Neural progenitor cell (in vitro differentiated cells): ENCODE data around the gene STK32B. TPM values are rescaled to one million over a fixed set of nuclear protein-coding genes. Genes with fewer than 3 reads are reported as not detected.

Source experiments
- DNase-seq: peaks from one replicate; pipeline ENCODE4 v3.0.0-alpha.2; 2016; ENCODE audit warnings: low spot score
- H2AFZ ChIP-seq: fragments of 200-600 bp; sonication (generic); replicated peaks from 2 replicates; pipeline ENCODE4 v1.6.1; 2016; ENCODE audit warnings: antibody characterized with exemption
- H3F3A ChIP-seq: fragments of 200-600 bp; sonication (generic); 2 replicates; pipeline ENCODE4 v1.6.1; 2016; ENCODE audit warnings: antibody characterized with exemption, low read depth
- H3K27ac ChIP-seq: fragments of 200-600 bp; sonication (generic); 2 replicates; pipeline ENCODE4 v1.5.1; 2016; ENCODE audit warnings: mild to moderate bottlenecking
- H3K27me3 ChIP-seq: fragments of 200-600 bp; sonication (generic); 2 replicates; pipeline ENCODE4 v1.6.1; 2016; ENCODE audit warnings: mild to moderate bottlenecking, moderate library complexity
- H3K36me3 ChIP-seq: fragments of 200-600 bp; sonication (generic); 2 replicates; pipeline ENCODE4 v1.5.1; 2016
- H3K4me1 ChIP-seq: fragments of 200-600 bp; sonication (generic); 2 replicates; pipeline ENCODE4 v1.6.1; 2016; ENCODE audit warnings: mixed run types
- H3K4me2 ChIP-seq: fragments of 200-600 bp; sonication (generic); 2 replicates; pipeline ENCODE4 v1.6.1; 2016
- H3K4me3 ChIP-seq: fragments of 200-600 bp; sonication (generic); 2 replicates; pipeline ENCODE4 v1.5.1; 2016
- H3K79me2 ChIP-seq: fragments of 200-600 bp; sonication (generic); 2 replicates; pipeline ENCODE4 v1.6.1; 2016; ENCODE audit warnings: low read depth
- H3K9ac ChIP-seq: fragments of 200-600 bp; sonication (generic); 2 replicates; pipeline ENCODE4 v1.6.1; 2016
- H3K9me3 ChIP-seq: fragments of 200-600 bp; sonication (generic); 2 replicates; pipeline ENCODE4 v1.5.1; 2016; ENCODE audit warnings: low read depth
- H4K20me1 ChIP-seq: fragments of 200-600 bp; sonication (generic); 2 replicates; pipeline ENCODE4 v1.6.1; 2016; ENCODE audit warnings: low read depth
- H3K27ac Mint-ChIP-seq: 3 replicates; pipeline ENCODE4 v1.8.0; 2021; ENCODE audit warnings: mixed read lengths
- H3K27me3 Mint-ChIP-seq: 2 replicates; pipeline ENCODE4 v1.8.0; 2022; ENCODE audit warnings: low read depth, mild to moderate bottlenecking, inconsistent platforms, moderate library complexity, mixed read lengths; ENCODE audit not compliant: insufficient read depth
- H3K36me3 Mint-ChIP-seq: 3 replicates; pipeline ENCODE4 v1.8.0; 2021; ENCODE audit warnings: mixed read lengths
- H3K4me1 Mint-ChIP-seq: 3 replicates; pipeline ENCODE4 v1.8.0; 2021; ENCODE audit warnings: mixed read lengths
- H3K4me3 Mint-ChIP-seq: 3 replicates; pipeline ENCODE4 v1.8.0; 2021; ENCODE audit warnings: mild to moderate bottlenecking, moderate library complexity, mixed read lengths
- H3K9me3 Mint-ChIP-seq: 3 replicates; pipeline ENCODE4 v1.8.0; 2020; ENCODE audit warnings: mixed read lengths
- EZH2 ChIP-seq: fragments of 200-600 bp; sonication (generic); IDR thresholded peaks from 2 replicates; pipeline ENCODE4 v1.6.1; 2017; ENCODE audit warnings: antibody characterized with exemption, mild to moderate bottlenecking, moderate library complexity
- EZH2phosphoT487 ChIP-seq: fragments of 200-600 bp; sonication (generic); IDR thresholded peaks from 2 replicates; pipeline ENCODE4 v1.6.1; 2017; ENCODE audit warnings: antibody characterized with exemption
- total RNA-seq: library from RNA; depleted of rRNA; stranded (reverse); fragments of >200 nt; gene quantifications from 2 replicates; pipeline ENCODE4 v1.2.3, GENCODE V29; 2015; ENCODE audit warnings: low replicate concordance
- TF ChIP-seq, protein P1 (sequence below): fragments of 200-600 bp; sonication (generic); IDR thresholded peaks from 2 replicates; pipeline ENCODE4 v1.5.1; 2017; ENCODE audit warnings: antibody characterized with exemption, mild to moderate bottlenecking

The STK32B gene
- total RNA-seq, 1 donor from 2014 or later: 2.5 TPM

DNA sequence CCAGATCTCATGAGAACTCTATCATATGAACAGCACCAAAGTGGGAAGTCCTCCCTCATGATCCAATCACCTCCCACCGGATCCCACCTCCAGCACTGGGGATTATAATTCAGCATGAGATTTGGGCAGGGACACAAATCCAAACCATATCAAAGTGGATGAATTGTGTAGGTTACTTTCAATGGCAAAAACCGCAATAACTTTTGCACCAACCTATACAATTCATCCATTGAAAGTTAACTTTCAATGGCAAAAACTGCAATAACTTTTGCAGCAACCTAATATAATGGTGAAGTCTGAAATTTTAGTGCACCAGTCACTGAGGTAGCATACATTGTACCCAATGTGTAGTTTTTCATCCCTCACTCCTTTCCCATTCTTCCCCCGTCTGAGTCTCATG is 16.6 kb downstream of the STK32B start:
- TF ChIP-seq, protein P1, sequence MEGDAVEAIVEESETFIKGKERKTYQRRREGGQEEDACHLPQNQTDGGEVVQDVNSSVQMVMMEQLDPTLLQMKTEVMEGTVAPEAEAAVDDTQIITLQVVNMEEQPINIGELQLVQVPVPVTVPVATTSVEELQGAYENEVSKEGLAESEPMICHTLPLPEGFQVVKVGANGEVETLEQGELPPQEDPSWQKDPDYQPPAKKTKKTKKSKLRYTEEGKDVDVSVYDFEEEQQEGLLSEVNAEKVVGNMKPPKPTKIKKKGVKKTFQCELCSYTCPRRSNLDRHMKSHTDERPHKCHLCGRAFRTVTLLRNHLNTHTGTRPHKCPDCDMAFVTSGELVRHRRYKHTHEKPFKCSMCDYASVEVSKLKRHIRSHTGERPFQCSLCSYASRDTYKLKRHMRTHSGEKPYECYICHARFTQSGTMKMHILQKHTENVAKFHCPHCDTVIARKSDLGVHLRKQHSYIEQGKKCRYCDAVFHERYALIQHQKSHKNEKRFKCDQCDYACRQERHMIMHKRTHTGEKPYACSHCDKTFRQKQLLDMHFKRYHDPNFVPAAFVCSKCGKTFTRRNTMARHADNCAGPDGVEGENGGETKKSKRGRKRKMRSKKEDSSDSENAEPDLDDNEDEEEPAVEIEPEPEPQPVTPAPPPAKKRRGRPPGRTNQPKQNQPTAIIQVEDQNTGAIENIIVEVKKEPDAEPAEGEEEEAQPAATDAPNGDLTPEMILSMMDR: no peak
- TF ChIP-seq EZH2 (no peak), EZH2phosphoT487 (no peak)
- H3K9me3 Mint-ChIP-seq: peaks cover 6% of the 10 kb centered on the region
- H3K27ac Mint-ChIP-seq: no peak overlapping the region
- H4K20me1 ChIP-seq: no peaks in the 10 kb centered on the region
- H3K4me2 ChIP-seq: no peak overlapping the region
- H3K79me2 ChIP-seq: no peaks in the 10 kb centered on the region
- DNase-seq: no peak
- H3K9me3 ChIP-seq: no peaks in the 10 kb centered on the region
- no peak overlapping the region for H3K27ac ChIP-seq
- no peak overlapping the region for H3K4me3 ChIP-seq
- no peak overlapping the region for H3K4me3 Mint-ChIP-seq
- no peak overlapping the region for H3K9ac ChIP-seq
- no peaks in the 10 kb centered on the region for H3K27me3 Mint-ChIP-seq
- H3F3A ChIP-seq: no peaks in the 10 kb centered on the region
- no peaks in the 10 kb centered on the region for H3K36me3 ChIP-seq
- H3K4me1 Mint-ChIP-seq: peaks cover 3% of the 10 kb centered on the region
- H3K4me1 ChIP-seq: no peaks in the 10 kb centered on the region
- no peaks in the 10 kb centered on the region for H3K27me3 ChIP-seq
- no peak overlapping the region for H2AFZ ChIP-seq
- H3K36me3 Mint-ChIP-seq: no peaks in the 10 kb centered on the region

DNA sequence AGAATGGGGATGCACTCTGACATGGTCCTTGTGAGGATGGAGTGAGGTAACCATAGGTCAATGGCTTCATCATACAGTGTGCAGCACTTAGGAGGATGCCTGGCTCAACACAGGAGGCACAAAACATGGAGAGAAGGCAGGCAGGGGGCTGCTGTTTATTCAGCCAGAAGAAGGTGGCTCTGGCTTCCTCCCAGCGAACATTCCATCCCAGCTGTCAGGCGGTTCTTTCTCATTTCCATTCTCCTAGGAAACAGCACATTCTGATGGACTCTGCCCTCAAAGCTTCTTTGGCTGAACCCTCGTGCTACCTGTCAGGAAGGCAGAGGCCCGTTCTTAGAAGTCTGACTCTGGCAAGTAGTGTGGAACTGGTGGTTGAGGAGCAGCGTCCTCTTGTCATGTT is 18.6 kb downstream of the STK32B start:
- DNase-seq: no peak
- H3K27ac ChIP-seq: no peak overlapping the region
- H3K9ac ChIP-seq: no peak overlapping the region
- no peaks in the 10 kb centered on the region for H3K9me3 ChIP-seq
- Mint-ChIP-seq H3K4me3 (no peak overlapping the region), H3K9me3 (peaks cover 6% of the 10 kb centered on the region), H3K27ac (no peak overlapping the region), H3K27me3 (no peaks in the 10 kb centered on the region), H3K36me3 (no peaks in the 10 kb centered on the region), H3K4me1 (peaks cover 3% of the 10 kb centered on the region)
- no peaks in the 10 kb centered on the region for H3K79me2 ChIP-seq
- TF ChIP-seq, protein P1: no peak
- TF ChIP-seq EZH2phosphoT487: no peak
- TF ChIP-seq EZH2: no peak
- no peaks in the 10 kb centered on the region for H3F3A ChIP-seq
- H3K4me3 ChIP-seq: no peak overlapping the region
- H3K36me3 ChIP-seq: no peaks in the 10 kb centered on the region
- no peaks in the 10 kb centered on the region for H3K27me3 ChIP-seq
- no peaks in the 10 kb centered on the region for H3K4me1 ChIP-seq
- no peak overlapping the region for H2AFZ ChIP-seq
- no peaks in the 10 kb centered on the region for H4K20me1 ChIP-seq
- no peak overlapping the region for H3K4me2 ChIP-seq

DNA sequence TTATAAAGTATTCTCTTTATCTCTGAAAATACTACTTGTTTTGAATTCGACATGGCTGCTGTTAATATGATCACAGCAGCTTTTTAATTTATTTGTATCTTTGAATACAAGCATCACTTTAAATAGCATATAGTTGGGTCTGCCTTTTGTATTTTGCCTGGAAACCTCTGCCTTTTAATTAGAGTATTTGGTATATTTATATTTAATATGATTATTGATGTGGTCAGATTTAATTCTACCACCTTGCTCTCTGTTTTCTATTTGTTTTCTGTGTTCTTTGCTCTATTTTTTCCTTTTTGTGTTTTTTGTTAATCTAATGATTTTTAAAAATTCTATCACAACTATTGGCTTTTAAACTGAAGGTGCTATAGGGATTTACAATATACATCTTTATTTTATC is 21.7 kb downstream of the STK32B start:
- H3K27ac Mint-ChIP-seq: no peak overlapping the region
- H3K36me3 ChIP-seq: no peaks in the 10 kb centered on the region
- H3K27ac ChIP-seq: no peak overlapping the region
- DNase-seq: no peak
- H3K9me3 ChIP-seq: no peaks in the 10 kb centered on the region
- H4K20me1 ChIP-seq: no peaks in the 10 kb centered on the region
- peaks cover 3% of the 10 kb centered on the region for H3K4me1 Mint-ChIP-seq
- no peak overlapping the region for H3K9ac ChIP-seq
- no peaks in the 10 kb centered on the region for H3K27me3 ChIP-seq
- no peak overlapping the region for H3K4me2 ChIP-seq
- no peaks in the 10 kb centered on the region for H3K79me2 ChIP-seq
- no peaks in the 10 kb centered on the region for H3K4me1 ChIP-seq
- no peaks in the 10 kb centered on the region for H3K27me3 Mint-ChIP-seq
- no peaks in the 10 kb centered on the region for H3K36me3 Mint-ChIP-seq
- no peak overlapping the region for H3K4me3 ChIP-seq
- peaks cover 6% of the 10 kb centered on the region for H3K9me3 Mint-ChIP-seq
- H2AFZ ChIP-seq: no peak overlapping the region
- H3K4me3 Mint-ChIP-seq: no peak overlapping the region
- no peak for TF ChIP-seq EZH2
- TF ChIP-seq, protein P1: no peak
- TF ChIP-seq EZH2phosphoT487: no peak
- H3F3A ChIP-seq: no peaks in the 10 kb centered on the region
